Hematopoietic multipotent progenitor cell (in vitro differentiated cells): ENCODE data around the gene HIPK2. TPM values are rescaled to one million over a fixed set of nuclear protein-coding genes. Genes with fewer than 3 reads are reported as not detected.
"Not testable (repeated sequence)": the region's sequence is repeated elsewhere in the genome, so short reads cannot be mapped to it uniquely, and the experiment has no call there.

Source experiments
- DNase-seq, 3 donors: peaks; one replicate each; pipeline ENCODE4 v3.0.0-alpha.2; 2011 to 2015; ENCODE audit warnings: low read depth in 2 of 3, low spot score in 2 of 3
- total RNA-seq: library from RNA; depleted of rRNA; stranded (reverse); fragments of >200 nt; gene quantifications from one replicate; pipeline ENCODE4 v1.2.3, GENCODE V29; 2012

The HIPK2 gene
- total RNA-seq, 1 donor, result 15.6 TPM

GRCh38 chr7:139679731-139680594 is 97.8 kb downstream of the HIPK2 start:
- DNase-seq, result no peak

GRCh38 chr7:139676390-139676789 is 101.4 kb downstream of the HIPK2 start:
- no peak for DNase-seq

GRCh38 chr7:139675127-139676125 is 102.4 kb downstream of the HIPK2 start:
- no peak for DNase-seq

- no peak for DNase-seq
Measured at GRCh38 chr7:139674752-139675126, 103.1 kb downstream of the HIPK2 start.

GRCh38 chr7:139674341-139674740 is 103.5 kb downstream of the HIPK2 start:
- DNase-seq, result no peak

- no peak for DNase-seq
Measured at GRCh38 chr7:139673762-139674161, 104.0 kb downstream of the HIPK2 start.

GRCh38 chr7:139673230-139673629 is 104.6 kb downstream of the HIPK2 start:
- no peak for DNase-seq

- DNase-seq, result no peak
Measured at GRCh38 chr7:139671967-139672366, 105.8 kb downstream of the HIPK2 start.

GRCh38 chr7:139670662-139671061 is 107.1 kb downstream of the HIPK2 start:
- not testable (repeated sequence) for DNase-seq

GRCh38 chr7:139669106-139670061 is 108.4 kb downstream of the HIPK2 start:
- no peak for DNase-seq

GRCh38 chr7:139667377-139667776 is 110.4 kb downstream of the HIPK2 start:
- DNase-seq, result no peak

- DNase-seq, result no peak
Measured at GRCh38 chr7:139666501-139666900, 111.3 kb downstream of the HIPK2 start.

- no peak for DNase-seq
Measured at GRCh38 chr7:139664434-139664833, 113.4 kb downstream of the HIPK2 start.

- no peak for DNase-seq
Measured at GRCh38 chr7:139663608-139664177, 114.1 kb downstream of the HIPK2 start.

GRCh38 chr7:139661903-139662302 is 115.9 kb downstream of the HIPK2 start:
- DNase-seq, result no peak

- no peak for DNase-seq
Measured at GRCh38 chr7:139661043-139661440, 116.8 kb downstream of the HIPK2 start.

- no peak for DNase-seq
Measured at GRCh38 chr7:139660317-139661042, 117.3 kb downstream of the HIPK2 start.

GRCh38 chr7:139659922-139660316 is 117.9 kb downstream of the HIPK2 start:
- DNase-seq, result no peak
